Kidney (tissue), 14 donors: ENCODE measurements around the gene TJP1. TPM values are rescaled to one million over a fixed set of nuclear protein-coding genes. Genes with fewer than 3 reads are reported as not detected.

Experiments used
- DNase-seq, 5 donors: peaks; one replicate each; pipeline ENCODE4 v3.0.0-alpha.2; 2013 to 2020
- FAIRE-seq: peaks from 2 replicates; lab custom pipeline; 2012; peaks lifted over from hg19 to GRCh38; lab: Jason Lieb, UNC
- H3K27ac ChIP-seq, 2 donors: one replicate each; pipeline ENCODE4 v1.7.0; 2013; ENCODE audit warnings: low read depth in 2 of 2, low read length in 2 of 2, inconsistent platforms in 1 of 2
- H3K27me3 ChIP-seq: one replicate; pipeline ENCODE4 v1.7.1; 2013; ENCODE audit warnings: low read length, inconsistent platforms; ENCODE audit not compliant: control insufficient read depth, insufficient read depth
- H3K36me3 ChIP-seq, 3 donors: one replicate each; pipeline versions ENCODE4 v1.7.0 to v1.7.1; 2013; ENCODE audit warnings: low read length in 3 of 3, control low read depth in 1 of 3, inconsistent platforms in 1 of 3; ENCODE audit not compliant: insufficient read depth in 3 of 3, control insufficient read depth in 2 of 3
- H3K4me1 ChIP-seq, 3 donors: one replicate each; pipeline versions ENCODE4 v1.7.0 to v1.7.1; 2013; ENCODE audit warnings: low read length in 3 of 3, inconsistent platforms in 1 of 3, low read depth in 1 of 3; ENCODE audit not compliant: control insufficient read depth in 2 of 3, insufficient read depth in 2 of 3
- H3K4me3 ChIP-seq, 3 donors: one replicate each; pipeline versions ENCODE4 v1.7.0 to v1.8.1; 2013; ENCODE audit warnings: low read length in 3 of 3, control low read depth in 1 of 3, inconsistent platforms in 1 of 3
- H3K9ac ChIP-seq, 3 donors: one replicate each; pipeline versions ENCODE4 v1.7.0 to v1.7.1; 2013; ENCODE audit warnings: low read length in 3 of 3, control low read depth in 1 of 3, inconsistent platforms in 1 of 3
- H3K9me3 ChIP-seq, 3 donors: one replicate each; pipeline versions ENCODE4 v1.7.0 to v1.7.1; 2013; ENCODE audit warnings: low read length in 3 of 3, control low read depth in 1 of 3, inconsistent platforms in 1 of 3; ENCODE audit not compliant: control insufficient read depth in 2 of 3, insufficient read depth in 1 of 3
- CTCF ChIP-seq: IDR thresholded peaks from 3 replicates; pipeline ENCODE4 v1.5.1; 2012; ENCODE audit warnings: mild to moderate bottlenecking, moderate library complexity, borderline replicate concordance; ENCODE audit not compliant: insufficient read depth; ENCODE audit errors: extremely low read depth
- intact Hi-C: fragments of 100-400 bp; cut with DNase I; formaldehyde crosslinking; loops from one replicate; pipeline ENCODE4 v1.11.1; 2022
- polyA plus RNA-seq: library from polyadenylated mRNA; stranded (reverse); fragments of 350-450 nt; fragmentation: Illumina TruSeq; extraction: RNeasy Lipid Tissue Mini Kit (QIAGEN cat#74804); gene quantifications from one replicate; pipeline ENCODE4 v1.2.3, GENCODE V29; 2014; ENCODE audit warnings: low read depth, low replicate concordance; ENCODE audit not compliant: insufficient read depth
- total RNA-seq: library from RNA; stranded (reverse); fragmentation: NEBNext Ultra II Directional; extraction: Animal tissue kit (Norgen Biotek cat#: 25700); gene quantifications from one replicate; pipeline ENCODE4 v1.2.1, GENCODE V29; 2021
- donor health status: control.
- donor health status: control.
- donor health status: control.
- donor health status: control.
- donor health status: control.
- donor health status: DM: yes; HTN: yes; CAD: no.
- donor health status: Normal renal cell carcinoma (clear cell type).

TJP1 gene
- total and polyA plus RNA-seq, 2 donors from 2014 or later = 17.7 to 121 TPM

- no peak overlapping the region for H3K4me3 ChIP-seq
- H3K4me1 ChIP-seq = no peaks in the 10 kb centered on the region
- intact Hi-C loops = no loop called here
- DNase-seq = no peak
- no peak overlapping the region for H3K9ac ChIP-seq
- no peak for FAIRE-seq
- no peak for TF ChIP-seq CTCF
- H3K9me3 ChIP-seq = no peaks in the 10 kb centered on the region
- H3K27me3 ChIP-seq = no peaks in the 10 kb centered on the region
- peaks cover 7 to 44% (median 42%) of the 10 kb centered on the region in 3 donors for H3K36me3 ChIP-seq
- H3K27ac ChIP-seq = peak overlapping the region in 1 of 2 donors; percentile 28
Measured at GRCh38 chr15:29712149-29712885, 110.0 kb downstream of the TJP1 start.

- intact Hi-C loops = no loop called here
- FAIRE-seq = no peak
- H3K9me3 ChIP-seq = no peaks in the 10 kb centered on the region
Measured at GRCh38 chr15:29711531-29711930, 110.7 kb downstream of the TJP1 start.

GRCh38 chr15:29708519-29708918 is 113.7 kb downstream of the TJP1 start:
- Histone ChIP-seq H3K36me3 (peaks cover 10 to 48% (median 42%) of the 10 kb centered on the region in 3 donors), H3K27ac (no peak overlapping the region), H3K27me3 (no peaks in the 10 kb centered on the region), H3K4me3 (no peak overlapping the region), H3K9me3 (no peaks in the 10 kb centered on the region), H3K9ac (no peak overlapping the region), H3K4me1 (no peaks in the 10 kb centered on the region)
- FAIRE-seq = no peak
- TF ChIP-seq CTCF = no peak
- intact Hi-C loops = no loop called here
- DNase-seq = no peak

More at GRCh38 chr15:29711531-29711930, 110.7 kb downstream of the TJP1 start:
- no peak overlapping the region for H3K4me3 ChIP-seq
- H3K27me3 ChIP-seq = no peaks in the 10 kb centered on the region
- no peak for DNase-seq
- H3K27ac ChIP-seq = no peak overlapping the region
- H3K36me3 ChIP-seq = peaks cover 11 to 42% (median 42%) of the 10 kb centered on the region in 3 donors
- TF ChIP-seq CTCF = no peak
- H3K4me1 ChIP-seq = no peaks in the 10 kb centered on the region
- no peak overlapping the region for H3K9ac ChIP-seq
